CD4-positive, alpha-beta T cell treated with Interleukin-15 for 1 hour (primary cell): ENCODE results near the gene C2orf68.
"Not testable (repeated sequence)": the region's sequence is repeated elsewhere in the genome, so short reads cannot be mapped to it uniquely, and the experiment has no call there.

Experiments used
- DNase-seq: peaks from one replicate; pipeline ENCODE4 v3.0.0-alpha.2; 2020

The C2orf68 gene

DNA sequence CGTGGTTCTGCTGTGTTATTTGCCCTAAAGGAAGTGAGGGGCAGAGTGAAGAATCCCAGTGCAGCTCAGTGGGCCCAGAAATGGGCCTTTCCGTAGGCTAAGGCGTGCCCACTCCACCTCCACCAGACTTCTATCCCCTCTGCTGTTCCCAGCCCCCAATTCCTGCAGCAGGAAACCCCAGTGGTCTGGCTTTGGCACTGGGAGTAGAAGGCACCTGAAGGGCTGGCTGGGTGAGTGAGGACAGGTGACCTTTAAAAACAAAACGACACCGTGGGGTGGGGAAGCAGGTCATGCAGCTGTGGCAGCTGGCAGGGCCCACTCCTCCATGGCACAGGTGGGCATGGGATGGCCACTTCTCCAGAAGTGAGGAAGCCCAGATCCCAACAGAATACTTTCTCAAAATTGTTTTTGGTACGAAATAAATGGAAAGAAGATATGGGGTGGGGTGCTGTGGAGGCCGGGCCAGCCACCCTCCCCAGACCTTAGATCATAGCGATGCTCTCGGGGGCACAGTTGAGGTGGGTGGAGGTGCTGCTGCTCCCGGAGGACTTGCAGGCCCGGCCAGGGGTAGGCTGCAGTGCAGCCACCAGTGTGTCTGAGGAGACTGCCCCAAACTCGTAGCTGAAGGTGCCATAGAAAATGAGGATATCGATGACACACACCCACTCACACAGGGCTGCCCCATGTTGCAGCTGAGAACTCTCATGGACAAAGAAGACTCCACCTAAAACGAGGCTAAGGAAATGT is 13.1 kb downstream of the C2orf68 start:
- no peak for DNase-seq

DNA sequence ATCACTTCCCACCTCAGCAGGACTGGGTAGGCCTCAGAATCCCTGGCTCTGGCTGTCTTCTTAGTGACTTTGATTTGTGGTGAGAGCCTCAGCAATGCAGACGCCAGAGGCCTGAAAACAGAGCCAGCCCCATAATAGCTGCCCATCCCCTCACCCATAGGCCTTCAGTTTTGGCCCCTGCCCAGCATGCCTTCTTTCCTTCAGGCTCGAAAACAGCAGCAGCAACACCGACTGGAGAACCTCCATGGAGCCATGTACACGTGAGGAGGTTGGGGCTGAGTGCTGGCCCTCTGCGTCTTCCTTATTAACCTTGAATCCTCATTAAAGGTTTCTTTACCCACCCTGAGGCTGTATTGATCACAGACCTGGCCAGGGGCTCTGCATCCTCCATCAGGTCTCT is 14.6 kb downstream of the C2orf68 start:
- DNase-seq, result no peak

DNA sequence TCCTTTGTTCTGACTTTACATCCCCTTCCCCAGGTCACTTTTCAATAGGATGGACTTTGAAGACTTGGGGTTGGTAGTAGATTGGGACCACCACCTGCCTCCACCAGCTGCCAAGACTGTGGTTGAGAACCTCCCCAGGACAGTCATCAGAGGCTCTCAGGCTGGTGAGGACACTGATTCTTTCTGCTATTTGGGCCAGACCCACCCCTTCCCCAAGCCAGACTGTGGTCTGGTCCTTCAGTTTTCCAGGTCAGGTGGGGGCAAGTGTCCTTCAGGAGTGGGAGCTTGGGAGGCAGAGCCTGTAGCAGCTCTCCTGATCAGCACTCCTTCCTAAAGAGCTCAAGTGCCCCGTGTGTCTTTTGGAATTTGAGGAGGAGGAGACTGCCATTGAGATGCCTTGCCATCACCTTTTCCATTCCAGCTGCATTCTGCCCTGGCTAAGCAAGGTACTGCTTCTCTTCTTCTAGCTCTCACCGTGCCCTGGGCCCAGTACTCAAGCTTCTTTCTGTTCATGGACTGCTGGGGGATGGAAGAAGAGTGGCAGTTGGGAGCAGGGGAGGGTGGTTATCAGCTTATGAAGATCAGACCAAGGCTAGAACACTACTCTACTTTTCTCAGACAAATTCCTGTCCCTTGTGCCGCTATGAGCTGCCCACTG is 15.3 kb downstream of the C2orf68 start:
- no peak for DNase-seq

DNA sequence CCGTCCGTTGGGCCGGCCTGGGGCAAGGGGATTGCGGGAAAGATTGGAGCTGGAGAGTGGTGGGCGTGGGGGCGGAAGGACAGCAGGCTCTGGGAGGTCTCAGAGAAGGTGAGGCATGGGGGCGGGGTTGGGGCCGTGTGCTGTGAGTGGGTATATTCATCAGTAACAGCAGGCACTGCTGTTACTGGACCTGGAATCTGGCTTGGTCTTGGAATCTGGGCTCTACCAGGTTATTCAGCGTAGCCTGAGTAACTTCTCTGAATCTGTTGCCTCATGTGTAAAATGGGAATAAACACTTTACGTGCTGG is 15.9 kb downstream of the C2orf68 start:
- DNase-seq, result no peak

DNA sequence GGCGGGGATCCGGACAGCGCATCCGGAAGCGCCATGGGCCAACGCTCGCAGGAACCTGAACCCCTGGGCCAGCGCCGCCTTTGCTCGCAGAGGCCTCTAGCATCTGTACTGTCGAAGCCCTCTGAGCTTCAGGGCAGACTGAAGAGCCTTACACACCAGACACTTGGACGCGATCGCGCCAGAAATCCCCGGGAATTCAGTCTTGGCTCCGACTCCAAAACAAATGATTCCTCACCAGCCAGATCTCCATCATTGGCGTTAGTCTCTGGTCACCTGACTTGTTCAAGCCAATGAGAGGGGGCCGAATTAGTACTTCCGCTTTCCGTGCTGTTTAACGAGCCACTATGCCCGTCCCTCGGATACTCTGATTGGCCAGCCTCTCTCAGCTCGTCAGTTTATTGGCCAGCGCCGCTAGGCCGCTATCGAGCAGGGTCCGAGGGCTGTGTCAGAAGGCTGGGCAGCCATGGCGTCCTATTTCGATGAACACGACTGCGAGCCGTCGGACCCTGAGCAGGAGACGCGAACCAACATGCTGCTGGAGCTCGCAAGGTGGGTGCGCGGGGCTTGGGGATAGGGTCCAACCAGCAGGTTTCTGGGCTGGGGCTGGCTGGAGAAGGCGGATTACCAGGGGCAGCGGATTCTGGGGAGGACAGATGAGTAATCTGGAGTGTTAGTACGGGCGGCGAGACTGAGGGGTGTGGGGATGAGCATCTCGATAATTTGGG is 16.4 kb downstream of the C2orf68 start, which contains the start of gene RNF181:
RNF181 (plus strand) TSS at position 445 of the 725 bp plus-strand sequence; CDS start at position 464, 19 bp downstream.
- DNase-seq, result peak; percentile 94

DNA sequence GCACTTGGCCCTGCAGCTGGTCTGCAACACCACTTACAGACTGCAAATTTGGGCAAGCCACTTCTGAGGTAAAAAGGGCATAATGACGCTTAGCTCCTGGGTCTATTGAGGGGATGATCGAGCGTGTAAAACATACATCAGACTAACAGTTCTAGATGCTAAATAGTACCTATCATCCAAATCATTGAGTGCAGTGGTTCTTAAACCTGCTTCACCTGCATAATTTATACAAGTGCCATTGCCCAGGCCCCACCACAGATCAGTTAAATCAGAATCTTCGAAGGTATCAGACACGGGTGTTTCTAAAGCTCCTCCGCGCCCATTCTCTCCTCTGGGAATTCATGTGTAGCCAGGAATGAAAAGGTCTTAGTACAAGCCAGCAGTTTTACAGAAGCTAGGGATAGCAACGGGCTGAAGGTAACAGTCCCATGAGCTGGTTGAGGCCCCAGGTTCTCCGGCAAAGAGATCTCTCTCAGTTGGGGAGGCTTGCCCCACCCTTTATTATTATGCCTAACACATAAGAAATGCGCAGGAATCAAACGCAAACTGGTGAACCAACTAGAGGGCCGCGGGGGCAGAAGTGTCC is 17.1 kb downstream of the C2orf68 start:
- no peak for DNase-seq

DNA sequence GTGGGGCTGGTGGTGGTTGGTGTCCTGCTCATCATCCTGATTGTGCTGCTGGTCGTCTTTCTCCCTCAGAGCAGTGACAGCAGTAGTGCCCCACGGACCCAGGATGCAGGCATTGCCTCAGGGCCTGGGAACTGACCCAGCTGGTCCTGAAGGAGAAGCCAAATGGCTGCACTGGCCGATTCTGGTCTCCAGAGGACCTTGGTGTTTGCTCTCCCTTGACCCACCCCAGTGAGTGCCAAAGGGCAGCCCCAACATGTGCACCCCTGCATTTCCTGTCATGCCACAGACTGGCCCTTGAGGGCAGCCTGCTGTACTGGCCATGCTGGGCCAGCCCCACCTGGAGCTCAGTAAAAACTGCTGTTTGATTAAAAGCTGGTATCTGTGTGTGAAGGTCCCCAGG is 18.8 kb downstream of the C2orf68 start:
- no peak for DNase-seq

DNA sequence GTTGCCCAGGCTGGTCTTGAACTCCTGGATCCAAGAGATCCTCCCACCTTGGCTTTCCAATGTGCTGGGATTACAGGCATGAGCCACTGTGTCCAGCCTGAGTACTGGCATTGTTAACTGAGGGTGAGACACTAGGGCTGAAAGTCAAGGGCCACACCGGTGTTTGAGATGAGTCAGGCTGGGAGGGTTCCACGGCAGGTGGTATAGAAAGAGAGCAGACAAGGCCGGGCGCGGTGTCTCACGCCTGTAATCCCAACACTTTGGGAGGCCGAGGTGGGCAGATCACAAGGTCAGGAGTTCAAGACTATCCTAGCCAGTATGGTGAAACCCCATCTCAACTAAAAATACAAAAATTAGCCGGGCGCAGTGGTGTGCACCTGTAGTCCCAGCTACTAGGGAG is 19.6 kb downstream of the C2orf68 start:
- DNase-seq, result not testable (repeated sequence)

DNA sequence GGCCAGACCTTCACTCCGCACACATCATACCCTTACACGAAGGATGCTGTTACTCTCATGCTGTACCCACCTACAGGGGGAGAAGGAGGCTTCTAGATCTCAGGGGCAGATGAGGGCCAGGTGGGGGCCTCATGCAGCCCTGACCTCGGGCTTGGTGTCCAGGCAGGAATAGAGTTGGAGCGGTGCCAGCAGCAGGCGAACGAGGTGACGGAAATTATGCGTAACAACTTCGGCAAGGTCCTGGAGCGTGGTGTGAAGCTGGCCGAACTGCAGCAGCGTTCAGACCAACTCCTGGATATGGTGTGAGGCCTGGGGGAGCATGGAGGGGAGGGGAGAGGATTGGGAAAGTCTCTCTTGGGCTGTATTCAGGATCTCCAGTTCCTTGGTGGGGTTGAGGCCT is 20.3 kb downstream of the C2orf68 start:
- DNase-seq, result no peak

DNA sequence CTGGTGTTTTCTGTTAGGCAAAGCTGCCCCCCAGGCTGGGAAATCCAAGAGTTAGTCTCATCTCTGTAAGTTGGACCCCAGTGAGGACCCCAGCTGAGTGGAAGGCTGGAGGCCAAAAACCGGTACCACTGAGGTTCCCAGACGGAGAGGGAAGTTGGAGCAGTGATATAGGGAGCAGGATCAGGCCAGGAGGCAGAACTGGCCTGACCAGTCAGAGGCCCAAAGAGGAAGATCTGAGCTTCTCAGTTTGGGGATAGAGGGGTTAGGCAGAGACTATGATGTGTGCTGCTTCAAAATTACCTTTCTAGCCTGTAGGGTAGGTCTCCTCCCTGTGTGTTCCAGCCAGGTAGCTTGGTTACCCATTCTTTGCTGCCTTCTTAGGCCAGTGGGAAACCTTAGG is 20.9 kb downstream of the C2orf68 start:
- DNase-seq, result no peak

DNA sequence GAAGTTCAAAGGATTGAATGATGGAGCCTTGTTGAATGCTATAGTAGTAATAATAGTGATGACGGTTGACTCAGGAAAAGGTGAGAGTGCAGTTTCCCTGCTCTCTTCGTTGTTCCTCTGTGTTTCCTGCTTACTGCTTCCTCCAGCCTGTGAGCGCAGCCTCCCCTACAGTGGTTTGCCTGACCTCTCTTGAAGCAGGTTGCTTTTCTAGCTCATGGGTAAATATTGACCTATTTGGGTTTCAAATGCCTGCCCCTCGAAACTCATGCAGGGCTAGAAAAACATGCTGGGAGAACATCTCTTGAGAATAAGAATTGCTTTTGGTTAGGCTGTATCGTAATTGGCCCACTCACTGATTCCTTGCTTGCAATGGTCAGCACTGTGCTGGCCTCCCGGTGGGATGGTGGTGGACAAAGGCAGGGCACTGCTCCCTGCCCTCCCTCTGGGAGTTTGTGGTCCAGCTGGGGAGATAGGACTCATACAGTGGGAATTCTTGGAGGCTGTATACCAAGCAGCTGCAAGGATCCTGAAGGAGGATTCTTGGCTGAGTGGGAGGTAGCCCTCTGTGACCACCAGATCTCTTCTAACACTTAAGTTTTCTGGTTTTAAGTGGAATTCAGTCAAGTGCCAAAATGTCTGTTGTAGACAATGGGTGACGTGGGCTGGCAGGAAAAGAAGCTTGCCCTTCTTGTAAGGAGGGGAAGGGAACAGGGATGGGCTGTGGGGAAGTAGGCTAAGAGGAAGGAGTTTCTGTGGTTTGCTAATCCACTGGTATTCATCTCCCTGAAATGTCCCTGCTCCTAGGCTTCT is 21.7 kb downstream of the C2orf68 start:
- DNase-seq, result no peak

DNA sequence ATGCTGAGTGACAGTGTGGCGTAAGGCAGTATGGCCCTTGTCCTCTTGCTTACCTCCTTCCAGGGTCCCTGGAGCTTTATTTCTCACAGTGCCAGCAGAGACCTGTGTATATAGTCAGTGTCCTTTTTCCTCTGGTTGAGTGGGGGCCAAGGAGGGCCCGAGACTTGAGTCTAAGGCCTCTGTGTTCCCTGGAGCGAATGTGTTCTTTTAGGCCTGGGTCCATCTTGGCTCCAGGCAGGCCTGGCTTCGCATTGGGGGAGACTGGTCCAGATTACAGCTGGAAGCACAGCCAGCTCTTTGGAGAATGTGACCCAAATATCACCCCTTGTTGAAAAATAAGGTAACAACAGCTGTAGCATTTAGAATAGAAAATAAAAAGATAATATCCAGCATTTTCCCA is 22.7 kb downstream of the C2orf68 start:
- DNase-seq, result no peak

DNA sequence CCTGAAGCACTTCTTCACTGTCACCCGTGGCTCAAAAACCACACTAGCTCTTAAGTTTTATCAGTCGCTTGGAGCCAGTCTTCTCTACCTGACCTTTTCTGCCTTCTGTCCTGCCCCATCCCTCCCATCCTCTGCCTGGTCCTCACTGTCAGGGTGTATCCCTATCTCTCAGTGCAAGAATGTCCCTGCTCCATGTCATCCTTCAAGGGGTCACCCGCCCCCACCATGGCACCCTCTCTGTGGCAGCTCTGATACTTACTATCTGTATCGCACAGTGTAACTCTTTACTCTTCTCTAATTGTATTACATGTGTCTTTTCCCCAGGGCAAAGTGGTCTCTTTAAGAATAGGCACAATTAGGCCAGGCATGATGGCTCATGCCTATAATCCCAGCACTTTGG is 23.2 kb downstream of the C2orf68 start:
- DNase-seq, result no peak

DNA sequence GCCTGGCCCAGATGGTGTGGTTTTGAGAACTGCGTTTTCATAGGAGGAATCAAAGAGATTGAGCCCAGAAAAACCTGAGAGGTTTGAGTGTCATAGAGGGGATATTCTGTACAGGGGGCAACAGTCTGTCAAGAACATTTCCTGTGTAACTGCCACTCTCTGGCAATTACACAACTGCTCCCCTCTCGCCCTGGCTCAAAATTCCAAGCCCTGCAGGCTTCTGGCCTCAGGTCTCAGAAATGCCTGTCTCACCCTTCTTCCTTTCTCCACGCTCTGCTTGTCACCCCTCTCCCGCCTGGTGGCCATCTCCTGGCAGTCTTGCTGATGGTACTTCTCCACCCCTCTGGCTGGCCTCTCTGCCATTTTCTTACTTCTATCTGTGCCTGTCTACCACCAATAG is 23.6 kb downstream of the C2orf68 start:
- no peak for DNase-seq

DNA sequence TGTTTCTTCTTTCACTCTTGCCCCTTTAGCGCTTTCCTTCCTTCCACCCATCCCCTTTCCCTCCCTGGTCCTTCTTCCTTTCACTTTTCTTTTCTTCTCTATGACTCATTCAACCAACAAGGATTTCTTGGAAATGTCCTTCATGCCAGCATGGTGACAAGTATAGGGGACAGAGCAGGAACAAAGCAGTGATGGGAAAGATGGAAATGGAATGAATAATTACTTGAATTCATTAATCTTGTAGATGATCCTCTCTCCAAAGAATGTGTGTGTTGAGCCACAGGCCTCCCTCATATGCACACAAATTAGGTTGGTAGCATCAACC is 26.1 kb downstream of the C2orf68 start:
- no peak for DNase-seq

DNA sequence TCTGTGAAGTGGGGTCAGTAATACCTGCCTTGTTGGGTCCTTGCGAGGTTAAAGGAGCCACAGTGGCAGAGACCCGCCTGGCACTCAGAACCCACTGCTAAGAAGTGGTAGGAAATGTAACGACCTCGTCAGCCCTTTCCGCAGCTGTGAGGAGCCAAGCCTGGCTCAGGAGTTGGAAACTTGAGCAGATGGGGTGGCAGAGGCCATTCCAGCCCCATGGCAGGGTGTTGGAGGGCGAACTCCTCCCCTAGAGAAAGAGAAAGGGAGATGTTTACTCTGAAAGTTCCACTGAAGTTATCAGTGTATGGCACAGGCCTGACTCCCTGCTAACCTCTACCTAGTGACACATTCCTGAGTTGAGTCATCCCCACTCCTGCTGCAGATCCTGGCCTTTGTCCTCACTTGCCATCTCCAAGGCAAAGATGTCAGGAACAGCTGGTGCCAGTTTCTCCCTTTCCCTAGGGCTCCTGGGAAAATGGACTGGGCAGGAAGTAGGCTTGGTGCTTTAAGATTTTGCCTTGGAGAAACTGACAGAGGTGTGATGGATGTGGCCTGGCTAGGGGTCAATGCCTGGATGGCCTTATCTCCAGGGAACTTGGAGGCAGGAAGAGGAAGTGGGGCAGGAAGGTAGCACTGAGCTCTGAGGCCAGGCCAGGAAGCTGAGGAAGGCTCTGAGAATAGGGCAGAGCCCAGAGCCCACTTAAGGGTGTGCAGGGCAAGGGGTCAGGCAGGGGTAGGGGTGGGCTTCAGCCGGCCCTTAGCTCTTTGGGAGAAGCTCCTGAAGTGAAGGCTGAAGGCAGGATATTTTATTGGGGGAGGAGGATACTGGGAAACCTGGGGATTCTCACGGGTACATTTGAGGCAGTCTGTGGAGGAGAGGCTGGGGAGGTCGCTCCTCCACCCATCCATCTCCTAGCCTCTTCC is 26.7 kb downstream of the C2orf68 start:
- DNase-seq, result no peak

DNA sequence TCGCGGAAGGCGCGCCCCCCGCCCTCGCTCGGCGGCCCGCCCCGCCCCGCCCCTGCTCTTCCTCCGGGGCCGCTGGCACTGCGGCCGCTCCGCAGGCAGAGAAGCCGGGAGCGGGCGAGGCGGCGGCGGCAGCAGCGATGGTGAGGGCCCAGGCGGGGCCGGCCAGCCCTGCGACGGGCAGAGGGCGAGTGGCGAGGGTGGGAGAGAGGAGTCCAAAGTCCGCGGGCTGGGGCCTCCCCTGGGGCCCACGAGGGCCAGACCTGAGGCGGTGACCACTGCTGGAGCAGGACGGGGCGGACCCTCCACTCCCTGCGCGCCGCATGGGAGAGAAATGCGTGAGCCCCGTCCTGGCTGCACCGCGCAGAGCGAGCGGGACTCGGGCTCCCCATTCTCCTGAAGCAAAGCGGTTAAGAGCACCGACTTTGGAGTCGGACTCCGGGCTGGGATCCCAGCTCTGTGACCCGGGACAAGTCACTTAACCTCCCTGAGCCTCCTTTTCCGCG is 27.5 kb downstream of the C2orf68 start, which contains the start of gene VAMP5:
VAMP5 (plus strand) TSS at position 78 of the 503 bp plus-strand sequence; CDS start at position 138, 60 bp downstream.
- no peak for DNase-seq

DNA sequence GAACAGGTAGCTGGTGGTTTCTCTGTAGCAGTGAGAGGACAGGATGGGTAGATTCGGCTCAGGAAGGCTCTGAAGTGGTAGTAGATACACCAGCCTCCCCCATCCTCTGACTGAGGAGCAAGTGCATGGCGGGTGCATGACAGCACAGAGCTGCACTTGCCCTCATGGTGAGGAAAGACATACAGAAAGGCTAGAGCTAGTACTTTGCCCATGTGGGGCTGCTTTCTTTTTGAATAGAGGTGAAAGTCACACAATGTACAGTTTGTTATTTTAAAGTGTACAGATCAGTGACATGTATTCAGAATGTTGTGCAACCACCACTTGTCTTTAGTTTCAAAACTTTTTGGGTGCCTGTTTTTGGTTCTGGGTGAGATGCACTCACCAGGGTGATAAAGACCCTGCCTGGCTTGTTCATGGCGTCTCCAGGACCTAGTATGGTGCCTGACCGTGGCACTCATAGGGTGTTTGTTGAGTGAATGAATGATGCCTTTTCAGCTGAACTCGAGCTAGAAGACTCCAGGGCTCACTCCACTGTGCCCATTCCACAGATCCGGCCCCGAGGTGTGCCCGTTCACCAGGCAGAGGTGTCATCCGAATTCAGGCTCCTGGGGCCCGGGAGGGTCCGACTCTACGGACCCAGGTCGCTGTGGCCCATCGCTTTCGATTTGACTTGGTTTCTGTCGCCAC is 28.1 kb downstream of the C2orf68 start:
- peak; percentile 27 for DNase-seq

DNA sequence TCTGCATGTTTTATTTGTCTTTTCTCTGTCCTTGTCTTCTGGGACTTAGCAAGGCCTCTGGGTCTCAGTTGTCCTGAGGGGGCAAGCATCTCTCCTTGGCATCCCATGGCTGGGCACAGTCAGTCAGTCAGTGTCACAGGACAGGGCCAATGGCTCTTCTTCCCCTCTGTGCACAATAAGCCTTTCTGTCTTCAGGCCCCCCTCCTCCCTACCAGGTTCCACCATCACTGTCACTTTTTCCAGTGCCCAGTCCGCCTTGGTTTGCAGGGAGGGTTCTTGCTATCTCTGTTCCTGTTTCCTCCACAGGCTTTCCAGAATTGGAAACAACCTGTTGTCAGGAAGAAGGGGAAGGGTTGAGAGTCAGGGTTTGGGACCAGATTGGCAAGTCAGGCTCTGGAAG is 29.4 kb downstream of the C2orf68 start:
- DNase-seq, result no peak

DNA sequence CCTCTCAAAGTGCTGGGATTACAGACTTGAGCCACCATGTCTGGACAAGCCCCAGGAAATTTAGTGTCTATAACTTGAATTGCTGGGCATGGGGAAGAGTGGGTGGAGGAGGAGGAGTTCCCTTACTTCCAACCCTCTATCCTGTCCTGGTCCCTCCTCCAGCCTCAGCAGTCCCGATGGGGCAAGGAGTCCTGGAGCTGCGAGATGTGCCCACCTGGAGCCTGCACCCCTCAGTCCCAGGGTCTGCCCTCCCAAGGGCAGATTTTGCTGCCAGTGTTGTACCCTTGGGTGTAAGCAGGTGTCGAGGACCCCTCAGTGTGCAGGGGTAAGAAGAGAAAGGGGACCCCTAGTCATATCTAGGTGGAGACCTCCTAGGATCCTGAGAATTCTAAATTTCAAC is 31.7 kb downstream of the C2orf68 start:
- no peak for DNase-seq
